Measurements from ENCODE around the gene GABRB2.
"Not testable (repeated sequence)": the region's sequence is repeated elsewhere in the genome, so short reads cannot be mapped to it uniquely, and the experiment has no call there.

The GABRB2 gene

GRCh38 chr5:161287436-161287835 is 259.1 kb downstream of the GABRB2 start:
- no peak for DNase-seq

DNA sequence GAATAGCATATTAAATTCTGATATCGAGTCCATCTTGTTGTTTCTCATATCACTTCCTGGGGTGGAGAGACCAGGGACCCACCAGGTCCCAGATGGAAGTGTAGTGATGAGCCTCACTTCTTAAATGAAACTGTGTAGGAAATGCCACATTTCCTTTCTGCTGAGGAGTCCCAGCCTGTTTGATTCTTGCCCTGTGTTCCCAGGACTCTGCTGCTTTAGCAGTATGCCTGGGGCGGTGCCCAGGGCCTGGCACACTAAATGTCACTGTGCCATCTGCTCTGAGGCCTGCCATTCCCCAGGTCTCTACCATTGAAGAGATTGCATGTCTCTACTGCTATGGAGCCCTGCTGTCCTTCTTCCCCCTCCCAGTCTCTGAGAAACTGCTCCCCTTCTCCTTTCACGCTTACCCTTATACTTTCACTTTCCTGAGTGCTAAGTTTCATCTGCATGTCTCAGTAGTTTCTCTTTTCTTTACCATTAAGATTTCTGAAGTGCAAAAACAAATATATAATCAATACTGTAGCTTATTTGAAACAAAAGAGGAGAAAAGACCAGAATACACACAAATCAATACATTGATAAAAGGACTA is 260.4 kb downstream of the GABRB2 start:
- DNase-seq: no peak

DNA sequence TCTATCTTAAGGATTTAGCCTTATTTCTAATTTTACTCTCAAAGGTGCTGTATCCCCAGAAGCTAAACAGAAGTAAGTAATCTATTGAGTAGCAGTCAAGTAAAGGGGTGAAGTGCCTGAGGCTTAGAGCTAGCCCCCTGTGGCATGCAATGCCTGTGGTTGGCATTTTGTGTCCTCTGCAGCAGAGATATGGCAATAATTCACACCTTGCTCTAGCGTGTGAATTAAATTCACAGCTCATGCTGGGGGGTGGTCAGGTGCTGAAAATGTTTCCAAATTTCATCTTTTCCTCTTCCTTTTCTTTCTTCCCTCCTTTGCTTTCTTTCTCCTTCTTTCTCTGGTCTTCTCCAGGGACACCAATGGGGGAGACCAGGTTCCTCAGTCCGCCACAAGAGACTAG is 262.1 kb downstream of the GABRB2 start:
- DNase-seq: no peak

- DNase-seq: no peak
Observed at GRCh38 chr5:161283296-161283695, 263.2 kb downstream of the GABRB2 start.

DNA sequence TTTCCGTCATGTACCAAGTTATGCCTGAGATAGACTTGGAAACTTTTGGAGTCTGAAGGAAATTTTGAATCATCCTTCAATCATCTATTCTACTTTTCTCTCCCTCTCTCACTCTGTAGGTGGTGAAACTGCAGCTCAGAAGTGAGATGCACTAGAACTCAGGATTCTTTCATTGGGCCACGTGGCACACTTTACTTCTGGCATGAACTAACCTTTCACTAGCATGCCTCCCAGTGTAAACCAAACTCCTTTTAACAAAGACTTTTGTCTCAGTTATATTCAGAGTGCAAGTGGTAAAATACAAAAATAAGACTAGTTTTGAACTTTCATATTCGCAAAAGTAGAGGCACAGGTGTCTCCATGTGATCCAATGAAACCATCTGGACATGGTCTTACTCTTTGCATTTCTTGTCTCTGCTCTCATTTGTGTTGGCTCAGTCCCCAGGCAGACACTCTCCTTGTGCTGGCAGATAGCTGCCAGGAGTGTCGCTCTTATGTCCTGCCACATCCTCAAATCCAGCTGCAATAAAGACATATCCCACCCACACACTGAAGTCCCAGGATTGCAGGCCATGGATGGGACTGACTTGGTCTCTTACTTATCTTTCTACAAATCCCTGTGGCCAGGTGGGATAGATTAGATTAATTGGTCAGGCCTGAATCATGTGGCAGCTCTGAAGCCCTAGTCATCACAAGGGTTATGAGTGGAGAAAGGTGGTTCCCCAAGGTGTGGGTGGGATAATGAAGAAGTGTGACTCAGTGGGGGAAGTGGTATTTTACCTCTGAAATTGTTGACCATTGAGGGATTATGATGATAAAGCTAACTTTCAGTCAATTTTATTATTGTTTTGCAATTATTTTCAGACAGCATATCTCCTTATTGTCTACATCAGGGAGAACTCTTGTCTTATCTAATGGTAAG is 267.5 kb downstream of the GABRB2 start:
- no peak for DNase-seq

- DNase-seq: no peak
Observed at GRCh38 chr5:161277011-161277410, 269.5 kb downstream of the GABRB2 start.

- DNase-seq: no peak
Observed at GRCh38 chr5:161274951-161275350, 271.6 kb downstream of the GABRB2 start.

DNA sequence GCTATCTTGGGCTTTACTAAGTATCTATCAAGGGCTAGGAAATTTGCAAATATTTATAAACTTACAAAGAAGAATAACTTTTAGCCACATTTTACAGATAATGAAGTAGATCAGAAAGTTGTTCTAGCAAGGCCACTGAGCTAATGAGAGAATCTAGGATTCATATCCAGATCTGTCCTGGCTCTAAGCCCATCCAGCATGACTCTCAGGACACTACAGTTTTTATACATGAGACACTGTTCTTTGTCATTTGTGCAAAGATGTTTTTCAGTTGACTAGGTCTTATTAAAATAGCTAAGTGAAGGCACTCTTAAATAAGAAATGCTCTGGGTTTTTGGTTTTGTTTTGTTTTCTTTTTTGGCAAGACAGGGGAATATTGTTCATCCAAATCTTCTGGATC is 273.1 kb downstream of the GABRB2 start:
- no peak for DNase-seq

- no peak for DNase-seq
Observed at GRCh38 chr5:161271816-161272215, 274.7 kb downstream of the GABRB2 start.

- DNase-seq: no peak
Observed at GRCh38 chr5:161269125-161269524, 277.4 kb downstream of the GABRB2 start.

- no peak for DNase-seq
Observed at GRCh38 chr5:161266954-161267353, 279.6 kb downstream of the GABRB2 start.

GRCh38 chr5:161265006-161265405 is 281.5 kb downstream of the GABRB2 start:
- no peak for DNase-seq

DNA sequence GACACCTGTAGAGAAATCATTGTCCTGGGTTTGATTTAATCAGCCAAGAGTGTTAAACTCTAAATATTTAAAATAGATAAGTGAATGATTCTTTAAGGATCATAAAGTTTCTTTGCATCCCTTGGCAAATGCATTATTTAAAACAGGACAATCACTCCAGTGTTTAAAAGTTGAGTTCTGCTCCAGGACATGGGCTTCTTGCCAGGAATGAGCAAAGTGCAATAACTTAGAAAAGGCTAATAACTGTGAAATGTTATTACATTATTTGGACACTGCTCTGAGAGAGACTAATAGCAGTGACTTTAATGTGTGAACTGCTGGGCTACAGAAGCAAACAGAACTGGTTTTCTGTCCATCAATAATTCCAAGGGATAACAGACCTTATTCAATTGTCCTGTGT is 283.3 kb downstream of the GABRB2 start:
- DNase-seq: no peak

GRCh38 chr5:161261668-161262323 is 284.7 kb downstream of the GABRB2 start:
- DNase-seq: no peak

- no peak for DNase-seq
Observed at GRCh38 chr5:161258438-161258837, 288.1 kb downstream of the GABRB2 start.

DNA sequence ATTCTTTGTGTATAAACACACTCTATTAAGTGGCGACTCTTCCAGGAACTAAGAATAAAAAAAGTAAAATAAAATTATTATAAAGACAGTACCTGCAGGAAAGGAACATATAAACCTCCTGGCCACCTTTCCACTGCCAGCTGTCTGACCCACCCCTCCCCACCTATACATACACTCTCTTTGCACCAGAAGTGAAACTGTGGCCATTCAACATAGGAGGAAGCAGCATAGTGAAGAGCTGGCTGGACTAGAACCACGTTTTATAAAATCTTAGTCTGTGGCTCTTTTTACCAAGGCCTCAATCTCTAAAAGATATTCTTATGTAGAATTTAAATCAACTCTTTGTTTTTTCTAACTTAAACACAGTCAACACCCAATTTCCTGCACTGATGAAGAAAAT is 289.6 kb downstream of the GABRB2 start:
- DNase-seq: no peak

DNA sequence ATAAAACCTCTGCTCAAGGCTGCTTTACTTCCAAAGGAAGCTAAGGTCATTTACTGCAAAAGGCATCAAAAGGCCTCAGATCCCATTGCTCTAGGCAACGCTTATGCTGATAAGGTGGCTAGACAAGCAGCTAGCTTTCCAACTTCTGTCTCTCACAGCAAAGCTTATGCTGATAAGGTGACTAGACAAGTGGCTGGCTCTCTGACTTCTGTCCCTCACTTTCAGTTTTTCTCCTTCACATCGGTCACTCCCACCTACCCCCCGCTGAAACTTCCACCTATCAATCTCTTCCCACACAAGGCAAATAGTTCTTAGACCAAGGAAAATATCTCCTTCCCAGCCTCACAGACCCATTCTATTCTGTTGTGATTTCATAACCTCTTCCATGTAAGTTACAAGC is 293.6 kb downstream of the GABRB2 start:
- DNase-seq: not testable (repeated sequence)

DNA sequence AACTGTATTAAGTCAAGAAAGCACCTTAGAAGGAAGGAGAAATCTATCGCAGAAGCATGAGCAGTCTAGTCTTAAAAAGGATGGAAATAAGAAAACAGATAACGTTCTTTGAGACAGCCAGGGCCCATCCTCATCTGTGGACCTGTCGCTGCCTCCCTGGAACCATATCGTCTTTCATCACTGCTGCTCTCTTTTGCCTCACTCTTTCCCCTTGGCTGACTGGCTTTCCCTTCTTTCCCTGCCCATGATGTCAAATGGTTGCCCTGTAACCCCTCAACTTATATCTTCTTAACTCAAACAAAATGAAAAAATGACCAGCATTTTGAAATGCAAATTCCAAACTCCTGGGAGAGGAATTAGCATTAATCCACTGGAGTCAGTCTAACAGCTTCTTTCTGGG is 299.8 kb downstream of the GABRB2 start:
- DNase-seq: no peak

DNA sequence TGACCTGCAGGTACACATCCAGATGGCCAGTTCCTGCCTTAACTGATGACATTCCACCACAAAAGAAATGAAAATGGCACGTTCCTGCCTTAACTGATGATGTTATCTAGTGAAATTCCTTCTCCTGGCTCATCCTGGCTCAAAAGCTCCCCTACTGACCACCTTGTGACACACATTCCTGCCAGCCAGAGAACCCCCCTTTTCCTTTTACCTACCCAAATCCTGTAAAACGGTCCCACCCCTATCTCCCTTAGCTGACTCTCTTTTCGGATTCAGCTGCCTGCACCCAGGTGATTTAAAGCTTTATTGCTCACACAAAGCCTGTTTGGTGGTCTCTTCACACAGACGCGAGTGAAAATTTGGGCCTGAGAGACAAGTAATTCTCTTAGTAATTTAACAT is 300.7 kb downstream of the GABRB2 start:
- DNase-seq: not testable (repeated sequence)
